Activated CD4-positive, alpha-beta T cell treated with anti-CD3 and anti-CD28 coated beads for 4 hours (primary cell): Measurements from ENCODE around the gene CFLAR.
A peak's percentile ranks its signal among the peaks of the same experiment; 100 is the strongest.

Source experiments
- DNase-seq, 2 donors: peaks; one replicate each; pipeline ENCODE4 v3.0.0-alpha.2; 2020

The CFLAR gene

GRCh38 chr2:201219328-201220096, 103.5 kb downstream of the CFLAR start:
- DNase-seq: no peak

DNA sequence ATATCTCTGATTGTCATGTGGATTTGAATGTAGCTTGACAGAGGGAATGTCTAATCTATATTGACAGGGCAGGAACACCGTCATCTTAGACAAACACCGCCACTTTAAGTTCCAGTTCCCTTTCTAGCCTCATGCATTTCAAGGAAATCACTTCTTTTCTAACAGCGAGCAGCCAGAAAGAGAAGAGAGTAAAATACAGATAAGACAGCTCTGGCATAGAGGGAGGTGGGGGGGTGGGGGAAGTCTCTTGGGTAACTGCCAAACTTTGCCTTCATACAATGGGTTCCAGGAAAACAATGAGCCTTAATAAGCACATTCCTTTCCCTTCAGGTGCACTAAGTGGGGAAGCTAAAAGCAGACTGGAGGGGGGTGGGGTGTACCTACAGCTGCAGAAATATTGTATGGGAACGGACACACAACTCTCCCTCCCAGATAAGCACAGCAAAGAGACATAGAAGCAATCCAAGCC, 104.2 kb downstream of the CFLAR start:
- DNase-seq: peak; percentile 27 to 37

DNA sequence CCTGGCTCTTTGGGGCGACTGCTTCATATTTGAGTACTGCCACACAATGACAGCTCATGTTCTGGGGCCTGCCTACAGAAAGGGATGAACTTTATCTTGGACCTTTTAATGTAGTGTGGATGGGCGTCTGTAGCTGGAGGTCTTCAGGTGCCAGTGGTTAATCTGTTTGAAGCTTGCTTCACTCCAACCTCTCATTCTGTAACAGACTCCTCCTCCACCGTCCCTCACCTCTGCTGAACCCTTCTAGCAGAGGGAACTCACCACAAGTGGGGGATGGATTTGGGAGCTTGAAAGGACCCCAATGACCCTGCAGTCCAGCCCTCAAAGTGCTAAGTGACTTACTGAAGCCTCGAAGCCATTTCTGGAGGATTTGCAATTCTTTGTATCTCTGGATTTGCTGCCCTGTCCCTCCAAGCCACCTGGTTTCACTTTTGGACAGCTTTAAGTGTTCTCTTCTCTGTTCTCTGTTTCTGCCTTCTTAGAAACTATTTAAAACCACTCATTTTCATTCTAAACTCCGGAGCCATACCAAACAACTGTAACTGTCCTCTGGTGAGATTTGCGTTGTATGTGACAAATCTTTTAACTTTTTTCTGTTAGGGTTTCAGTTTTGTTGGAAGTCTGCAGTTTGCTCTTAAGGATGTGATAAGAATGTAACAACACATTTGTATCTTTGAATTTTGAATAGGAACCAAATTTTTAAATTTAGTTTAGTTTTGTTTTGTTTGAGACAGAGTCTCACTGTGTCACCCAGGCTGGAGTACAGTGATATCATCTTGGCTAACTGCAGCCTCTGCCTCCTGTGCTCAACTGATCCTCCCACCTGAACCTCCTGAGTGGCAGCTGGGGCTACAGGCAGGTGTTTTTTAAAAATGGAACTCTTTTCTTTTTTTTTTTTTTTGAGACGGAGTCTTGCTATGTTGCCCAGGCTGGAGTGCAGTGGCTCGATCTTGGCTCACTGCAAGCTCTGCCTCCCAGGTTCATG, 107.4 kb downstream of the CFLAR start:
- DNase-seq: no peak
